Epithelial cell of proximal tubule (primary cell): ENCODE measurements around the gene SULT1E1. TPM values are rescaled to one million over a fixed set of nuclear protein-coding genes. Genes with fewer than 3 reads are reported as not detected.

ENCODE experiments used
- DNase-seq: peaks from one replicate; pipeline ENCODE4 v3.0.0-alpha.2; 2011; ENCODE audit warnings: low read depth
- H3K4me3 ChIP-seq: 2 replicates; pipeline ENCODE4 v1.5.1; 2011; ENCODE audit warnings: low read depth, mild to moderate bottlenecking, low read length
- total RNA-seq: library from RNA; depleted of rRNA; stranded (reverse); fragments of >200 nt; gene quantifications from 2 replicates; pipeline ENCODE4 v1.2.3, GENCODE V29; 2015
- TF ChIP-seq, protein P1 (sequence below): conservative IDR thresholded peaks from 2 replicates; pipeline ENCODE4 v1.5.1; 2012; ENCODE audit warnings: low read depth, mild to moderate bottlenecking, low read length

Gene SULT1E1
- total RNA-seq, 1 donor from 2014 or later: not detected

- peak; percentile 55 for DNase-seq
- H3K4me3 ChIP-seq: no peak overlapping the region
- TF ChIP-seq, protein P1, sequence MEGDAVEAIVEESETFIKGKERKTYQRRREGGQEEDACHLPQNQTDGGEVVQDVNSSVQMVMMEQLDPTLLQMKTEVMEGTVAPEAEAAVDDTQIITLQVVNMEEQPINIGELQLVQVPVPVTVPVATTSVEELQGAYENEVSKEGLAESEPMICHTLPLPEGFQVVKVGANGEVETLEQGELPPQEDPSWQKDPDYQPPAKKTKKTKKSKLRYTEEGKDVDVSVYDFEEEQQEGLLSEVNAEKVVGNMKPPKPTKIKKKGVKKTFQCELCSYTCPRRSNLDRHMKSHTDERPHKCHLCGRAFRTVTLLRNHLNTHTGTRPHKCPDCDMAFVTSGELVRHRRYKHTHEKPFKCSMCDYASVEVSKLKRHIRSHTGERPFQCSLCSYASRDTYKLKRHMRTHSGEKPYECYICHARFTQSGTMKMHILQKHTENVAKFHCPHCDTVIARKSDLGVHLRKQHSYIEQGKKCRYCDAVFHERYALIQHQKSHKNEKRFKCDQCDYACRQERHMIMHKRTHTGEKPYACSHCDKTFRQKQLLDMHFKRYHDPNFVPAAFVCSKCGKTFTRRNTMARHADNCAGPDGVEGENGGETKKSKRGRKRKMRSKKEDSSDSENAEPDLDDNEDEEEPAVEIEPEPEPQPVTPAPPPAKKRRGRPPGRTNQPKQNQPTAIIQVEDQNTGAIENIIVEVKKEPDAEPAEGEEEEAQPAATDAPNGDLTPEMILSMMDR: no peak
Observed at GRCh38 chr4:69832326-69833030, 27.5 kb downstream of the SULT1E1 start.

DNA sequence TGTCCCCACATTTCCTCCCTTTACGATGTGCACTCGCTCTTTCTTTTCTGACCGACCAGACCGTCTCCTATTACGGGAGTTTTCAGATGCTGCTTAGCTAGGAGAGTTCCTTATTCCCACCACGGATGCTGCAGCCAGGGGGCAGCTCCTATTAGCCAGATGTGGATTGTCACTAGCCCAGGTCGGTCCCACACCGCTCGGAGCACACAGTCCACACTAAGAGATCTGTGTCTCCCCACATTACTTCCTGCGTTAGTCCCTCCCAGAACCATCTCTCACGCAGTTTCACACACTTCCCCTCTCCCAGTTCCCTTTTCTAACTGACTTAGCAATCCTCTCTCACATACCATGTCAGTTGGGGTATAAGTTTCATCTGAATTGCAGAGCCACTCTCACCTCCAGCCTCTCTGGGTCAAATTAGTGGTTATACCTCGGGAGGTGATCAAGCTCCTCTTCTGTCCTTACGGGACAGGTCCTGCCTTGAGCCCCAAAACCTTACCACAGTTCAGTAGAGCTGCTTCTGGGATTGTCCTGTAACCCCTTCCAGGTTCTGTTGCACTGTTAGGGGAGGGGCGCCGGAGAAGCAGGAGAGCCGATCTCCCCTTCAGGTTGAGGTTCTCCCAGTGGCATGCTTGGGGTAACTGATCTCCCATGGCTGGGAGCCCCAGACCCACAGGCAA, 28.2 kb downstream of the SULT1E1 start:
- no peak overlapping the region for H3K4me3 ChIP-seq

GRCh38 chr4:69831270-69831627, 28.7 kb downstream of the SULT1E1 start:
- no peak overlapping the region for H3K4me3 ChIP-seq
- DNase-seq: no peak
- TF ChIP-seq, protein P1: no peak

More for the DNA sequence above, 28.2 kb downstream of the SULT1E1 start:
- DNase-seq: no peak
- TF ChIP-seq, protein P1: no peak

- TF ChIP-seq, protein P1: peak; percentile 42
- no peak overlapping the region for H3K4me3 ChIP-seq
- DNase-seq: peak; percentile 9
Observed at GRCh38 chr4:69830560-69831269, 29.2 kb downstream of the SULT1E1 start.

DNA sequence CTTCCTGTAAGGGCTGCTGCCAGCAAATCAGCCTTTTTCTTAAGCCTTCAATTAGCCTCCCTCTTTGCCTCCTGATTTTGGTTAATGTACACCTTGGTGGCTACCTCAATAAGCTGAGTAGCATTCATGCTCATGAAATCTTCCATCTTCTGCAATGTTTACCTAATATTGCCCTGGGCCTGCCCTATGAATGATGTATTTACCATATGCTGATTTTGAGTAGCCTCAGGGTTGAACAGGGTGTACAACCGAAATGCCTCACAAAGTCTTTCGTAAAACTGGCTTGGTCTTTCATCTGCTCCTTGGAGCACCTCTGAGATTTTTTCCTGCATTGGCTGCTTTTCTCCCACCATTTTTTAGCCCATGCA, 29.8 kb downstream of the SULT1E1 start:
- DNase-seq: no peak
- TF ChIP-seq, protein P1: no peak
- H3K4me3 ChIP-seq: no peak overlapping the region

DNA sequence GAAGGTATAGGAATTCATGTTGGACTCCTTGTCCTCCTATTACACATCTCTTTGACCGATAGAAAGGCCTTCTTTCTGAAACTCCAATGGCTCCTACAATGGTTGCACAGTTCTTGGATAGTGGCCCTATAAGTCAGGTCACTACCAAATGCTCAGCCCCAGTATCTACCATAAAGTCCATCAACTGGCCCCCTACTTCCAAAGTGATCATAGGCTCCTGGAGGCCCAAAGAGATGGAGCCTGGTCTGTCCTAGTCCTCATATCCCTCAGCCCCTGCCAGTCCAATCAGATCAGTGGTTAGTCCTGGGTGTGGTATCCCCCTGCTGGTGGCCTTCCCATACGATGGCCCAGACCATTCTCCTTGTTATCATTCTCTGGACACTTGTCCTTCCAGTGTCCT, 30.3 kb downstream of the SULT1E1 start:
- TF ChIP-seq, protein P1: no peak

More for the DNA sequence above, 30.3 kb downstream of the SULT1E1 start:
- no peak for DNase-seq
- H3K4me3 ChIP-seq: no peak overlapping the region
